Activated T-cell treated with anti-CD3 and anti-CD28 coated beads, Interleukin-2, amount 50 U/mL, for 48 hours (primary cell): Measurements from ENCODE around the gene SLC35D2.
"Not testable (repeated sequence)": the region's sequence is repeated elsewhere in the genome, so short reads cannot be mapped to it uniquely, and the experiment has no call there.

Experiments used
- DNase-seq, 2 experiments: peaks; one replicate each; pipeline ENCODE4 v3.0.0-alpha.2; 2020

SLC35D2 gene

DNA sequence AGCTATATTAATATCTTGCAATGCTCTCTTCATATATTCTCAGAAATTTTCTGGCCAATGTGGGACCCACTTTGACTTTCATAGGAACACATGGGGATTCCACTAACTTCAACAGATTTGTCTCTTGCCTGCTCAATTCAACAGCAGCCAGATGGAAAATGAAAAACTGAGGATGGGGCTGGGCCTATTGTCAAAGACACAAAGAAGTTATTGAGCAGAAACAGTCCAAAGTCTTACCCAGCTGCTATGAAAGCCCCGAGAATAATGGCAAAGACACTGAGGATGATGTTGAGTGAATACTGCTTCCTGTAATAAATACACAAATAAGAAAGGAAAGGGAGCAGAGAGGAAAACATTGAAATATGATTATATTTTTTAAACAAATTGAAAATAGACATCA is 32.6 kb downstream of the SLC35D2 start:
- no peak for DNase-seq

DNA sequence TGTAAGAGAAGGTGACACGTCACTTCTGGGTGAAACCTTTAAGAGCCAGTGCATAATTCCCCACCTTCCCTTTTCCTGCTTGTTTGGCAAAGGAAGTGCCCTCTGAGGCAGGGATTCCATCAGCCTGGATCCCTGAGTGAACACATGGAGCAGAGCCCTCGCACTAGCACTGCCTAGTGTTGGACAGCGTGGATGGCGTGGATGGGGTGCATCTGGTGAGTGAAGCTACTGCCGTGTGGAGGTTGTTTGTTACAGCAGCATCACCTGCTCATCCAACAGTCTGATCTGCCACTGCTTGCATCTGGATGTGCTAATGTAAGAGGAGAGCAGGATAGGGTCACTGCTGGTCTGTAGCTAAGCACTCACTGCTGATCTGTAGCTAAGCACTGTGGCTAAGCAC is 35.2 kb downstream of the SLC35D2 start:
- DNase-seq = no peak

DNA sequence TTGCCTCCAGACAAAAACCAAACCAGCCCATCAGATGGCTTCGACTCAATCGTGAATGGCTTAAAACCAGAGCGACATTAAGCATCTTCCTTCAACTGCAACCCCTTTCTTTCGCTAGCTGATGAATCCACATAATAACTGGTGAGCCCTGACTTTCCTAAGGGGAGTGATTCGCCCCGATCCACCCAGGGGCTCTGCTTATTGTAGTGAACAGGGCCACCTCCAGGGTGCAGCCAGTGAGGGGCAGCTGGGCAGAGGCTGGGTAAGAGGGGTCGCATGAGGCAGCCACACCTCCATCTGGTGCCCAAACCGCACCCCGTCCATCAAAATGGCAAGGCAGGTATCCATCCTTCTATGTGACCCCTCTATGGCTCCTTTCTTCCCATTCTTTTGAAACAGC is 38.0 kb downstream of the SLC35D2 start:
- DNase-seq = no peak

GRCh38 chr9:96344458-96345180 is 38.9 kb downstream of the SLC35D2 start:
- no peak for DNase-seq

GRCh38 chr9:96343515-96344360 is 39.8 kb downstream of the SLC35D2 start:
- DNase-seq = no peak

GRCh38 chr9:96342571-96343245 is 40.8 kb downstream of the SLC35D2 start:
- no peak for DNase-seq

DNA sequence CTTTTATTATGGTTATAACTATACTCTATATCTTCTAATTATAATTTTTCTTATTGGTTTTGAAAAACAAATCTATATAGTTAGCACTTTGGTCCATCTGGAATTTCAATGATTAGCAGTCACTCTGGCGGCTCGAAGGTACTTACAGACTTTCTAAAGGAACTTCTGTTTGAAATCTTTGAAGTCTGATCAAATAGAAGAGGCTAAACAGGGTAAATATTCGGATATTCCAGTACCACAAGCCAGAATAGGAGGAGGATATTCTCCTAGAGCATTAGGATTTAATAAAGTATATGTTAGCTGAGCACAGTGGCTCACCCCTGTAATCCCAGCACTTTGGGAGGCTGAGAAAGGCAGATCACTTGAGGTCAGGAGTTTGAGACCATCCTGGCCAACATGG is 42.8 kb downstream of the SLC35D2 start:
- DNase-seq = no peak

DNA sequence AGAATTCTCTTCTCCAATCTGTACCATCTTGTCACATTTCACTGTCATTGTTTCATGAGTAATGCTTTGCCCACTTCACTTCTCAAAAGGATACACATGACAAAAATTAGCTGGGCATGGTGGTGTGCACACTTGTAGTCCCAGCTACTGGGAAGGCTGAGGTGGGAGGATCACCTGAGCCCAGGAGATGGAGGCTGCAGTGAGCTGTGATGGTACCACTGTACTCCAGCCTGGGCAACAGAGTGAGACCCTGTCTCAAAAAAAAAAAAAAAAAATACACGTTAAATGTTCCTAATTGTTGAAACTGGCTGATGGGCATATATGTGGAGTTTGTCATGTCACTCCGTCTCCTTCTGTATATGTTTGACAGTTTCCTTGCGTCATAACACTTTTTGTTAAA is 45.2 kb downstream of the SLC35D2 start:
- DNase-seq = no peak

GRCh38 chr9:96333958-96334357 is 49.6 kb downstream of the SLC35D2 start:
- no peak for DNase-seq

- no peak for DNase-seq
These were observed 52.1 kb downstream of the SLC35D2 start for GRCh38 chr9:96331236-96331947.

- DNase-seq = peak; percentile 39 to 44
These were observed 55.7 kb downstream of the SLC35D2 start for GRCh38 chr9:96327694-96328352.

GRCh38 chr9:96323169-96323568 is 60.3 kb downstream of the SLC35D2 start:
- DNase-seq = no peak

DNA sequence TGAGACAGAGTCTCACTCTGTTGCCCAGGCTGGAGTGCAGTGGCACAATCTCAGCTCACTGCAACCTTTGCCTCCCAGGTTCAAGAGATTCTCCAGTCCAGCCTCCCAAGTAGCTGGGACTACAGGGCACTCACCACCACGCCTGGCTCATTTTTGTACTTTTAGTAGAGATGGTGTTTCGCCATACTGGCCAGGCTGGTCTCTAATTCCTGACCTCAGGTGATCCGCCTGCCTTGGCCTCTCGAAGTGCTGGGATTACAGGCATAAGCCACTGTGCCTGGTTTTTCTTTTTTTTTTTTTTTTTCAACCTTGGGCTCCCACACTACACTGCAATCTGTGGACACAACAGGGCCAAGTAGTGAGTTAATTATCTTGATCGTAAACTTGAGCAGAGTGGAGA is 60.8 kb downstream of the SLC35D2 start:
- not testable (repeated sequence) for DNase-seq

GRCh38 chr9:96322210-96322609 is 61.3 kb downstream of the SLC35D2 start:
- DNase-seq = not testable (repeated sequence)

DNA sequence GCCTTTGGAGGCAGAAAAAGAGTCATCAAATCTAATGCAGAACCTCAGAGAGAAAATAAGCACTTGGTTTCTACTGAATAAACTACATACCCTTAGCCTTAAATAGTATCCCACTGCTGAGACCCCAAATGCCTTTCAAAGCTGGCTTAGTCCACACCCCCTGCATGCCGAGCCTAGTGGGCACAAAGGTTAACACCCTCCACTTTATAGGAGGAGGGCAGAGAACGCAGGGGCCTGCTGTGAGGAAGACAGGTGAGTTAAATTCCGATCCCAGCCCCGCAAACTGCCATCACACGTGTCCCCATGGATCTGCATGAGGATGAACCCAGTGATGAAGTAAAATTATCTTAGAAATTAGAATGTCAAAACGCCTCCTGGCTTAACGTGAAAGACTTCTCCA is 62.0 kb downstream of the SLC35D2 start:
- DNase-seq = no peak

- no peak for DNase-seq
These were observed 62.7 kb downstream of the SLC35D2 start for GRCh38 chr9:96320749-96321280.

GRCh38 chr9:96318921-96319565 is 64.5 kb downstream of the SLC35D2 start:
- no peak for DNase-seq

GRCh38 chr9:96317335-96317980 is 66.1 kb downstream of the SLC35D2 start:
- DNase-seq = peak; percentile 63 to 64

GRCh38 chr9:96309850-96310249 is 73.7 kb downstream of the SLC35D2 start:
- DNase-seq = no peak

GRCh38 chr9:96306958-96307357 is 76.6 kb downstream of the SLC35D2 start:
- not testable (repeated sequence) for DNase-seq

- DNase-seq = no peak
These were observed 78.3 kb downstream of the SLC35D2 start for GRCh38 chr9:96305171-96305570.
